GM04503 (cell line): ENCODE data around the gene MYO1F.
"Not testable (repeated sequence)": the region's sequence is repeated elsewhere in the genome, so short reads cannot be mapped to it uniquely, and the experiment has no call there.

Source experiments
- DNase-seq: peaks from one replicate; pipeline ENCODE4 v3.0.0-alpha.2; 2012; ENCODE audit warnings: low read depth

The MYO1F gene

DNA sequence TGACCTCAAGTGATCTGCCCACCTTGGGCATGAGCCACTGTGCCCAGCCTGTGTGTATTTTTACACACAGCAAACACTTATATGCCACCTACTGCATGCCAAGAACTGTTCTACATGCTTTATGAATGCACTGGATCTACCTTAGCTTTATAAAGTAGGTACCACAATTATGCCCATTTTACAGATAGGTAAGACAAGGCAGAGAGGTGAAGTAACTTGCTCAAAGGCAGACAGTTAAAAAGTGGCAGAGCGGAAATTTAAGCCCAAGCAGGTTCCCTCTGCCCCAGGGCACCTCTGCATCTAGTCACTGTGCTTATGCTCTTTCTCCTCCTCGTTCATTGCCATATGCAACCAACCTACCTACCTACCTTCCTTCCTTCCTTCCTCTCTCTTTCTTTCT is 22.8 kb upstream of the MYO1F start:
- DNase-seq = no peak

DNA sequence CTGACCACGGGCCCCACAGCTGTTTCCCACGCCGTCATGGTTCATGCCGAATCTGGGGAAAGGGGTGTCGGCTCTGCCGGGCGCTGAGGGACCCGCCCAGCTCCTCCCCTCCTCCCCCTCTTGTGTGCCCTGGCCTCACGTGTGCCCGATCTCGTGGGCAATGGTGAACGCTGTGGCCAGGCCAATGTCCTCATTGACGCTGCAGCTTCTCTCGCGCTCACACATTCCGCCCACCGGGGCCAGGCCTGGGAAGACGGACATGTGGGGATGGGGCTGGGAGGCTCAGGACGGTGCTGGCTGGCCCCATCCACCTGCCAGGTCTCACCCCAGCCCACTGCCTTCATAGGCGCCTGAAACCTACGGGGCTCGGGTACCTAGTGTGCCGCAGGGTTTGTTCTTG is 18.9 kb upstream of the MYO1F start:
- DNase-seq = no peak

DNA sequence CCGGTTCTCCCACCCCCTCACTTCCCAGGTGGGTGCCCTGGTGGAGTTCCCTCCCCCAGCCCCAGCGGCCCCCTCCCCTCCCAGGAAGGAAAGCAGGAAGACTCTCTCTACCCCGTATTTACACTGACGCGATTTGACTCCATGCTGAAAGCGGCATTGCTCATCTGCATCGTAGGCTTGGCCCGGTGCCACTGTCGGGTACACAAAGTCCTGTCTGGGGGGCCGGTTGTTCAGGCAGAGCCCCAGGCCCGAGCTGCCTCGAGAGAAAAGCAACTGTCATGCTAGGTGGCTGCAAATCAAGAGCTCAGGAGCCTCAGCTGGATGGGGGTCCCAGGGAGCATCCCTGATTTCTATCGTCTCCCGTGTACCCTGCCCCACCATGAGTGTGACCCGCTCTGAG is 18.4 kb upstream of the MYO1F start:
- DNase-seq = no peak

DNA sequence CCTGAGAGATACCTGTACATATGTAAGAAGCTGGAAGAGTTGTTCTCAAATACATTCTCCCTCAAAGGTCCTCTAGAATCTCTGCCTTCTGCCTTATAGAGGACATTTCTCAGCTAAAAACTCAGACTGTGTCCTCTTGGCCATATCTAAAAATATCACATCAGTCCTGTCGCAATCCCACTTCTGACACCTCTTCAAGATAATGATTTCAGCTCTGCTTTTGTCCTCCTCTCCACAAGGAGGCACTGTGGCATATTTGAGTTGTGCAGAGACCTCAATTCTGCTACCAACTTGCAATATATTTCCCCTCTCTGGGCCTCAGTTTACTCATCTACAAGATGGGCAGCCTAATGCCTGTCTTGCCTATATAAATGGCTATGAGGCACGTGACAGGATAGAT is 16.7 kb upstream of the MYO1F start:
- no peak for DNase-seq

GRCh38 chr19:8592231-8593009 is 15.2 kb upstream of the MYO1F start:
- no peak for DNase-seq

DNA sequence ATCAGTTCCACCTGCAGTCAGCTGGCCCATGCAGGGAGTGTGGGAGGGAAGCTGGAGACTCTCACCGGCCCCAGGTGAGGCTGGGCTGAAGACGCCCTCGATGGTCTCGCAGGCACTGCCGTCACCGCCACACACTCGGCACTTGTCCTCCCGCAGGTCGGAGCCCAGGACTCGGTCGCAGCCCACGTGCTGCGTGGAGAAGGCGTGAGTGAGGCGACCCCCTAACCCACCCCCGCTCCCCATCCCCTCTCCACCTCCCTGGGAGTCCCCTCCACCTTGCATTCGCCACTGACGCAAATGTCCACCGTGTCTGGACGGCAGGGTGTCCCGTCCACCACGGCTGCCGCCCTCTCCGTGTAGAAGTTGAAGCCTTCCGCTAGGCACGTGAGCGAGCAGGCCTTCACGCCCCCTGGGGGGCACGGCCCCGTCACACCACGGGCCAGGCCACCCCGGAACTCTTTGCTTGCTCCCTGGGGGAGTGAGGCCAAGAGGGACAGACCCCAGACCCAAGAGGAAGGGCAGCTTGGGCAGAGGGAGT is 12.0 kb upstream of the MYO1F start:
- DNase-seq = no peak

DNA sequence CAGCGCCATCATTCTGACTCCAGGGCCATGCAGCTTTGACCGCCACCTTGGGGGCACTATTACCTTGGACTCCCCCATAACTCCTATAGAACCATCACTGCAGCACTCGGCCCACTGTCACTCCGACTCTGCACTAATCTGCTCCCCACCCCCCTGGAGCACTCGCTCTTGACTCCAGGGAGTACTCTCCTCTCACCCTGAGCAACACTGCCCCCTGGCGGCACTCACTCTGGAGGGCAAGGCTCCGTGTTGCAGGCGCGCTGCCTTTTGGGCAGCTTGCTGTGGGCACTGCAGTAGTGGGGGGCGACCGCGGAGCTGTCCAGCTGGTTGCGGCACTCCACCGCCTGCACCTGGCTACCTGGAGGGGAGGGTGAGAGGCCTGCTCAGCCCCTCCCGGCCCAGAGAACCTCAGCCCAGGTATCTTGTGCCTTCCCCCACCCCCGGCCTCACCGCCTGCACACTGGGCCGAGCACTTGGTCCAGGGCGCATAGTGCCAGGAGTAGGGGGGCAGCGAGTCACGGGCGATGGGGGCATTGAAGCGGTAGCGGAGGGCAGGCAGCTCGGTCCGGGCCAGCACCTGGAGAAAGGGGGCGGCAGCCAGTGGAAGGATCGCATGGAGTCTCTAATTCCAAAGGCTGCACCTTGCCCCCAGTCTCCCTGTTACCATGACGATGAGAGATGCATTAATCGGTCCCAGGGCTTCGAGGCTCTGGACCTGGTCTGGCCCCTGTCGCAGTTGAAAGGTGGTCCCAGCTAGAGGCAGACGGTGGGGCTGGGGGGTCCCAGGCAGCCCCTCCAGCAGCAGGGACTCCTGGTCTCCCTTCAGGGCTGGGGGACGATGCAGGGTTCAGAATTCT is 8.9 kb upstream of the MYO1F start:
- no peak for DNase-seq

DNA sequence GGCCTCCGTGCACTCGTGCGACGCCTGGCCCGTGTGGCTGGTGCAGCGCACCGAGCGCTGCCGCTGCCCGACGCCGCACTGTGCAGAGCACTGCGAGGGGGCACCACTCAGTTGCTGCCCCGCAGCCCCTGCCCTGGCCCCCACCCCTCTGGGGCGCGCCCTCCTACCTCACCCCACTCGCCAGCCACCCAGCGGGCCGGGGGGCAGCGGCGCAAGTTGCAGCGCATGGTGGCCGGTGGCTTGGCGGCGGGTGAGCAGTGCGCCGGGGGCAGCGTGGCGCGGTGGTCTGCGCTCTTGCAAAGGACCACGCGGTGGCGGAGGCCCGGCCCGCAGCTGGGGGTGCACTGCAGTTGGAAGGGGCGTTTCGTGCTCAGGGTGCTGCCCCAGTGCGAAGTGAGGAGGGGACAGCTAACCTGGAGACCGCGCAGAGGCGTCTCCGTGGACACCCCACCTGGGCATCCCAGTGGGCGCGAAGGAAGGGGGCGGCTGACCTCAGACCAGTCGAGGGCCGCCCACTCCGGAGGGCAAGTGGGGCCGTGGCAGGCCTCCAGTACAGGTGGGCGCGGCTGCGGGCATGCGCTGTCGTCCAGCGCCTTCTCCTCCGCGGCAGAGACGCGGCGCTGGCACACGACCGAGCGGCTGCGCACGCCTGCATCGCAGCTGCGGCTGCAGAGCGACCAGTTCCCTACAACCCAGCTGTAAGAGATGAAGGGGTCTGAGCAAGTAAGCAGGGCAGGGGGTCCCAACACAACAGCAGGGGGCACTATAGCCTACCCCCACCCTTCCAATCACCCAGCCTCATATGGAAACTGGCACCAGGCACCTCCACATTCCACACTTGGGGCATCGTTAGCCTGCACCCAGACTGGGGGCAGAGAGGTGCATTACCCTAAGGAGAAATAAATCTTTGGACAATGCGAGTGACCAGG is 8.0 kb upstream of the MYO1F start:
- no peak for DNase-seq

GRCh38 chr19:8580710-8581281 is 3.6 kb upstream of the MYO1F start:
- DNase-seq = no peak

- DNase-seq = no peak
These were observed 1.5 kb upstream of the MYO1F start for GRCh38 chr19:8578642-8579265.

GRCh38 chr19:8577741-8578140 is 499 bp upstream of the MYO1F start:
- DNase-seq = no peak

DNA sequence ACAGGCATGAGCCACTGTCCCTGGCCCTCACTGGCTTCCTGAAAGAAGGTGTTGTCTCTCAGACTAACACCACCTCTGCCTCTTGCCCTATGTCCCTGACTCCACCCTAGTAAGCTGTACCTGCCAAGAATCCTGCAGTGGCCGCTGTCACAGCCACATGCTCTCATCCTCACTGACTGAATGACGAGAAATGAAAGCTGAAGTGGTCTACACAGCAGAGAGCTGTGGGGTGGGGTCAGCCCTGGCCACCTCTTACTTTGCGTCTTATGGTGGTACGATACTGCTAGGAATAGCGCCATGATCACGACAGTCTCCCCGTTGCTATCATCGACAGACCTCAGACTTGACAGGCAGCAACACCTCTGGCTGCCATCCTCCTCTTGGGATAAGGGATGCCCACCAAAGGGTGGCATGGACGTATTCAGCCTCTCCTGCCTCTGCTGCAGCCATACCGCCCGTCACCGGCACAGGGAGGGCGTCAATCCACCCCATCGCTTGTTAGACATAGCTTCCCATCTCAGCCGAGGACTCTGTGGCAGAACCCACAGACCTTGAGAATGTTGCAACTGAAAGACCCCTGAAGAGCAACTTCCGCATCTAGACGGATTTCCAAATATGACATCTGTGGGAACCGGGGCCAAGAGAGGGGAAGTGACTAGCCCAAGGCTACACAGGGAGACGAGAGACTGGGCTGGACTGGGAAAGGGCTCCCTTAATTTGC is 809 bp downstream of the MYO1F start:
- DNase-seq = no peak

- DNase-seq = no peak
These were observed 1.7 kb downstream of the MYO1F start for GRCh38 chr19:8575467-8575997.

DNA sequence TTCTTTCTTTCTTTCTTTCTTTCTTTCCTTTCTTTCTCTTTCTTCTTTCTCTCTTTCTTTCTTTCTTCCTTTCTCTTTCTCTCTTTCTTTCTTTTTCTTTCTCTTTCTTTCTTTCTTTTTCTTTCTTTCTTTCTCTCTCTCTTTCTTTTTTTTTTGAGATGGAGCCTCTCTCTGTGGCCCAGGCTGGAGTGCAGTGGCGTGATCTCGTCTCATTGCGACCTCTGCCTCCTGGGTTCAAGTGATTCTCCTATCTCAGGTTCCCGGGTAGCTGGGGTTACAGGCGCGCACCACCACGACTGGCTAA is 2.7 kb downstream of the MYO1F start:
- DNase-seq = not testable (repeated sequence)

GRCh38 chr19:8573316-8573715 is 3.9 kb downstream of the MYO1F start:
- DNase-seq = no peak

DNA sequence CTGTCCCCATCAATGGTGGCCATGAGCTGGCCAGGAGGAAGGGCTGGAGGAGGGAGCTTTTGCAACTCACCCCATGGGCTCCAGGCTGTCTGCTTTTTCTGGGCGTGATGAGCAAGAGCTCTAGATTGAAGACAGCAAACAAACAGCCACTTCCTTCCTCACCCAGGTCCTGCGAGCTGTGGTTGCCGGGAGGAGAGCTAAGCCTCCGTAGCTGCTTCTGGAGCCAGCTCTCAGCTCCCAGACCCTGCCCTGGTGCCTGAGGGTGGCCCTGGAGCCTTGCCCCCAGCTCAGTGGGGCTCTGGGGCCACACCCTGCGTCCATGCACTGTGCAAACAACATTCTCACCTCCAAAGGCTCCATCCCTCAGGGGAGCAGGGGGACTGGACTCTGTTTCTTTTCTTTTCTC is 6.2 kb downstream of the MYO1F start:
- peak; percentile 35 for DNase-seq

- peak; percentile 85 for DNase-seq
These were observed 8.0 kb downstream of the MYO1F start for GRCh38 chr19:8569066-8569771.

DNA sequence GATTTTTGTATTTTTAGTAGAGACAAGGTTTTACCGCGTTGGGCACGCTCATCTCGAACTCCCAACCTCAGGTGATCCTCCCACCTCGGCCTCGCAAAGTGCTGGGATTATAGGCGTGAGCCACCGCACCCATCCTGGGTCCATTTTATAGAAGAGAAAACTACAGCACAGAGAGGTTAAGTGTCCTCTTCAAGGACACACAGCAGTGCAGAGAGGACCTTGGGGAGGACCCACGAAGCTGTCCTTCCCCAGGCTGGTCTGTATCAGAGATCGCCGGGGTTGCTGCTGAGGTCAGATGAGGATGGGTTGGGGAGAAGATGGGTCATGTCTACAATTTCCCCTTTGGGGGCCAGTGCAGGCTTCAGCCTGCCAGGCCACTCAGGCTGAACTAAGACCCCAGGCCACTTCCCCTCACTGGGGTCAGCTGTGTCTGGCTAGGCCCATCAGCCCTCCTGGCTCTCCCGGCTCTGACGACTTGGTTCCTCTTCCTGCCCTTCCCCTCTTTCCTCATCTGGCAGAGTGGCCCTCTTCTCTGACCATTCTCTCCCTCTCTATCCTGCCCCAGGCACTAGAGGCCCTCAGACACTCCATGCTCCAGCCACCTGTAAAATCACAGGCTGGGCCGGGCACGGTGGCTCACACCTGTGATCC is 9.6 kb downstream of the MYO1F start:
- no peak for DNase-seq

DNA sequence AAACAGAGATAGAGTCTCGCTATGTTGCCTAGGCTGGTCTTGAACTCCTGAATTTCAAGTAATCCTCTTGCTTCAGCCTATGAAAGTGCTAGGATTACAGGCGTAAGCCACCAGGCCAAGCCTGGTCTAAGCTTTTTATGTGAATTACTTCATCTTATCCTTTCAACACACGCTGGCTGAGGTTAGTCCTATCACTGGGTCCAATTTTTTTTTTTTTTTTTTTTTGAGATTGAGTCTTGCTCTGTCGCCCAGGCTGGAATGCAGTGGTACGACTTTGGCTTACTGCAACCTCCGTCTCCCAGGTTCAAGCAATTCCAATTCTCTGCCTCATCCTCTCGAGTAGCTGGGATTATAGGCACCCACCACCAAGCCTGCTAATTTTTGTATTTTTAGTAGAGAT is 10.4 kb downstream of the MYO1F start:
- DNase-seq = no peak
